GM12878 (cell line): ENCODE measurements around the gene CMBL. TPM values are rescaled to one million over a fixed set of nuclear protein-coding genes. Genes with fewer than 3 reads are reported as not detected.

ENCODE experiments used
- ATAC-seq: fragments of 200-7000 bp; cut with Tn5 transposase; 3 replicates; pipeline ENCODE4 v1.9.1; 2020; ENCODE audit warnings: mild to moderate bottlenecking, moderate library complexity
- BruUV-seq: library from RNA; stranded (reverse); fragments of 400-500 nt; replicated peaks from 2 replicates; lab custom pipeline; 2021; lab: Mats Ljungman, UMichigan
- CTCF ChIA-PET: fragments of 300-600 bp; sonication (Branson Sonifier 250); formaldehyde crosslinking; extraction: SDS; loops from one replicate; lab custom pipeline; 2021; ENCODE audit warnings: inconsistent platforms; lab: Yijun Ruan, JAX
- POLR2A ChIA-PET: fragments of 350-600 bp; formaldehyde crosslinking; extraction: SDS; loops from one replicate; lab custom pipeline; 2021; ENCODE audit warnings: inconsistent platforms; lab: Charles Lee
- RAD21 ChIA-PET: fragments of 300-600 bp; sonication (Branson Sonifier 250); formaldehyde crosslinking; loops from one replicate; lab custom pipeline; 2023; ENCODE audit warnings: antibody characterized with exemption; ENCODE audit not compliant: unreplicated experiment; lab: Charles Lee
- SMC1A ChIA-PET: fragments of 300-600 bp; sonication (Branson Sonifier 250); formaldehyde crosslinking; loops from one replicate; lab custom pipeline; 2023; ENCODE audit not compliant: unreplicated experiment, uncharacterized antibody; lab: Charles Lee
- DNase-seq: peaks from one replicate; pipeline ENCODE4 v3.0.0-alpha.2; 2011; ENCODE audit warnings: low read depth, low spot score
- FAIRE-seq: peaks from 3 replicates; lab custom pipeline; 2011; peaks lifted over from hg19 to GRCh38; lab: Jason Lieb, UNC
- H2AFZ ChIP-seq: 2 replicates; pipeline ENCODE4 v1.6.0; 2011; ENCODE audit warnings: low read depth, low read length, control low read depth; ENCODE audit not compliant: control insufficient read depth
- H3K27ac ChIP-seq: 2 replicates; pipeline ENCODE4 v1.5.1; 2011; ENCODE audit warnings: control low read depth; ENCODE audit not compliant: control insufficient read depth, insufficient read depth
- H3K27me3 ChIP-seq, 2 experiments: replicated peaks in 1 of 2; 2 replicates each; pipeline versions ENCODE4 v1.6.0 to v1.6.1; 2011; ENCODE audit warnings: low read length in 1 of 2; ENCODE audit not compliant: control insufficient read depth in 2 of 2, insufficient read depth in 2 of 2
- H3K36me3 ChIP-seq, 2 experiments: 2 replicates each; pipeline ENCODE4 v1.5.1; 2011; ENCODE audit warnings: low read length in 1 of 2; ENCODE audit not compliant: control insufficient read depth in 2 of 2, insufficient read depth in 2 of 2
- H3K4me1 ChIP-seq: 2 replicates; pipeline ENCODE4 v1.6.1; 2011; ENCODE audit warnings: mild to moderate bottlenecking, low read length, moderate library complexity, mixed read lengths; ENCODE audit not compliant: control insufficient read depth, insufficient read depth
- H3K4me2 ChIP-seq: 2 replicates; pipeline ENCODE4 v1.6.0; 2011; ENCODE audit warnings: control low read depth; ENCODE audit not compliant: control insufficient read depth, insufficient read depth
- H3K4me3 ChIP-seq: fragments of 200-600 bp; sonication (generic); 2 replicates; pipeline ENCODE4 v1.5.1; 2016
- H3K79me2 ChIP-seq: 2 replicates; pipeline ENCODE4 v1.6.0; 2011; ENCODE audit warnings: low read length; ENCODE audit not compliant: control insufficient read depth, insufficient read depth
- H3K9ac ChIP-seq: 2 replicates; pipeline ENCODE4 v1.8.0; 2011; ENCODE audit warnings: low read length, control low read depth, mixed read lengths; ENCODE audit not compliant: control insufficient read depth, insufficient read depth
- H3K9me3 ChIP-seq: replicated peaks from 3 replicates; pipeline ENCODE4 v1.5.1; 2011; ENCODE audit warnings: mild to moderate bottlenecking, low read length; ENCODE audit not compliant: control insufficient read depth, insufficient read depth
- H4K20me1 ChIP-seq: 2 replicates; pipeline ENCODE4 v1.6.0; 2011; ENCODE audit not compliant: control insufficient read depth, insufficient read depth
- EZH2 ChIP-seq: IDR thresholded peaks from 2 replicates; pipeline ENCODE4 v1.6.1; 2012; ENCODE audit warnings: low read depth, mild to moderate bottlenecking, control low read depth, inconsistent platforms, low read length, borderline replicate concordance; ENCODE audit not compliant: control insufficient read depth
- HDAC6 ChIP-seq: fragments of 200-600 bp; sonication (generic); IDR thresholded peaks from one replicate; pipeline ENCODE4 v1.8.0; 2017; ENCODE audit warnings: antibody characterized with exemption; ENCODE audit not compliant: unreplicated experiment
- IRF4 ChIP-seq: IDR thresholded peaks from 2 replicates; pipeline ENCODE4 v1.6.1; 2011; ENCODE audit warnings: low read depth, low read length
- NFXL1 ChIP-seq: fragments of 450-650 bp; IDR thresholded peaks from 2 replicates; pipeline ENCODE4 v1.6.1; 2017; ENCODE audit warnings: antibody characterized with exemption, mild to moderate bottlenecking, borderline replicate concordance
- PAX5 ChIP-seq: IDR thresholded peaks from 2 replicates; pipeline ENCODE4 v1.6.1; 2011; ENCODE audit warnings: low read depth, low read length, borderline replicate concordance
- PAX8 ChIP-seq: fragments of 450-650 bp; IDR thresholded peaks from 2 replicates; pipeline ENCODE4 v1.6.1; 2017; ENCODE audit warnings: mild to moderate bottlenecking, moderate library complexity
- POU2F2 ChIP-seq: IDR thresholded peaks from 3 replicates; pipeline ENCODE4 v1.6.1; 2011; ENCODE audit warnings: low read depth, mild to moderate bottlenecking, low read length, borderline replicate concordance
- RB1 ChIP-seq: fragments of 450-650 bp; formaldehyde crosslinking; IDR thresholded peaks from 2 replicates; pipeline ENCODE4 v1.6.1; 2017; ENCODE audit warnings: mild to moderate bottlenecking, borderline replicate concordance
- SMAD1 ChIP-seq: fragments of 450-650 bp; IDR thresholded peaks from 2 replicates; pipeline ENCODE4 v1.6.1; 2018; ENCODE audit warnings: mild to moderate bottlenecking, low read depth; ENCODE audit not compliant: partially characterized antibody
- SMAD5 ChIP-seq: IDR thresholded peaks from 2 replicates; pipeline ENCODE4 v1.6.1; 2016; ENCODE audit warnings: antibody characterized with exemption, low read depth
- TCF12 ChIP-seq: IDR thresholded peaks from 2 replicates; pipeline ENCODE4 v1.6.1; 2011; ENCODE audit warnings: low read depth, mild to moderate bottlenecking, low read length
- ZNF274 ChIP-seq: IDR thresholded peaks from one replicate; pipeline ENCODE4 v1.8.0; 2011; ENCODE audit not compliant: insufficient read length, insufficient read depth
- WGBS: methylation state at CpG from one replicate; pipeline ENCODE4 v1.1.6; 2016; ENCODE audit warnings: low lambda C conversion rate; ENCODE audit not compliant: insufficient replicate concordance, insufficient coverage; ENCODE audit errors: missing lambda C conversion rate; 5-methylcytosine and 5-hydroxymethylcytosine counted together
- in situ Hi-C: fragments of 300-500 bp; cut with MboI; formaldehyde crosslinking; loops from 9 replicates; pipeline ENCODE4 v1.14.3; 2018; ENCODE audit warnings: mixed read lengths
- intact Hi-C: fragments of 100-400 bp; cut with micrococcal nuclease; formaldehyde crosslinking; loops from one replicate; pipeline ENCODE4 v1.14.2; 2022; ENCODE audit not compliant: unreplicated experiment
- polyA plus RNA-seq, 11 experiments: library from polyadenylated mRNA; depleted of rRNA in 4 of 11; unstranded in 6 of 11; stranded (reverse) in 5 of 11; fragments of >200 nt; fragmentation: Nextera tagmentation in 4 of 11; fragmentation: Illumina TruSeq in 1 of 11; extraction: Ambion mirVana in 4 of 11; extraction: Trizol in 1 of 11; gene quantifications; 1 replicate in 1 of 11; 2 replicates in 10 of 11; pipeline versions ENCODE4 v1.2.1 to v1.2.3, GENCODE V29; 2011 to 2016; ENCODE audit warnings: inconsistent platforms in 2 of 11, missing spikeins in 2 of 11, low read depth in 1 of 11
- total RNA-seq, 4 experiments: library from RNA; depleted of rRNA in 3 of 4; stranded (reverse); fragments of >200 nt in 3 of 4; fragmentation: Illumina TruSeq in 1 of 4; extraction: Trizol in 1 of 4; gene quantifications; 2 replicates each; pipeline versions ENCODE4 v1.2.1 to v1.2.3, GENCODE V29; 2013 to 2021
- TF ChIP-seq, protein P1 (sequence below), 3 experiments: IDR thresholded peaks in 2 of 3; conservative IDR thresholded peaks in 1 of 3; 2 replicates each; pipeline ENCODE4 v1.5.1; 2011; ENCODE audit warnings: low read depth in 3 of 3, low read length in 3 of 3, mild to moderate bottlenecking in 3 of 3, control low read depth in 2 of 3, moderate library complexity in 2 of 3, inconsistent platforms in 1 of 3, mixed read lengths in 1 of 3; ENCODE audit not compliant: control insufficient read depth in 2 of 3, insufficient read depth in 1 of 3; ENCODE audit errors: extremely low read depth in 1 of 3
- TF ChIP-seq, protein P2 (sequence below): fragments of 450-650 bp; IDR thresholded peaks from 2 replicates; pipeline ENCODE4 v1.6.1; 2016; ENCODE audit warnings: mild to moderate bottlenecking
- TF ChIP-seq, protein P3 (sequence below): fragments of 450-650 bp; IDR thresholded peaks from 2 replicates; pipeline ENCODE4 v1.6.1; 2016; ENCODE audit warnings: mild to moderate bottlenecking, moderate library complexity, borderline replicate concordance
- TF ChIP-seq, protein P4 (sequence below): fragments of 450-650 bp; IDR thresholded peaks from 2 replicates; pipeline ENCODE4 v1.6.1; 2017; ENCODE audit warnings: mild to moderate bottlenecking, low read depth, inconsistent platforms; ENCODE audit not compliant: poor library complexity, severe bottlenecking

The CMBL gene
- total and polyA plus RNA-seq, 10 of the 15 experiments (the other 5 are each of a cell fraction or from before 2014, with no cell fraction given) = 1.8 to 15.6 (median 7.5) TPM

DNA sequence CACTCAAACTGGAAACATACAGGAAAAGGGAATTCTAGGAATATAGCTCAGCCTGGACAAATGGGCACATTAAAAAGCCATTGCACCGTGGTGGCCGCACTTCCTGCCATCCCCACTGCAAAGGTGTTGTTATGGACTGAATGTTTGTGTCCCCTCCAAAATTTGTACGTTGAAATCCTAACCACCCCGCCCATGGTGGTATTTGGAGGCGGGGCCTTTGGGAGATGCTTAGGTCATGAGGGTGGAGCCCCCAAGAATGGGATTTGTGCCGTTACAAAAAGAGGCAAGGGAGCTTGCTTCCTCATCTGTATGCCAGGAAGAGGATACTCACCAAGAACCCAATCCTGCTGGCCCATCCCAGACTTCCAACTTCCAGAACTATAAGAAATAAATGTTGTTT, 1.1 kb upstream of the CMBL start:
- Histone ChIP-seq H3K9ac (no peak overlapping the region), H3K27ac (no peak overlapping the region), H3K4me1 (peaks cover 3% of the 10 kb centered on the region; the same call in 1 of the 2 replicates), H2AFZ (no peak overlapping the region), H4K20me1 (no peaks in the 10 kb centered on the region), H3K9me3 (no peaks in the 10 kb centered on the region), H3K4me2 (no peak overlapping the region), H3K79me2 (no peaks in the 10 kb centered on the region), H3K4me3 (no peak overlapping the region), H3K27me3 (no peaks in the 10 kb centered on the region), H3K36me3 (no peaks in the 10 kb centered on the region)
- ChIA-PET SMC1A (no interaction called here), CTCF (interaction anchor here (0.6 kb wide), 1 partner anchor 463 kb away, joined by 3 read pairs; no protein-coding TSS in a partner anchor), POLR2A (no interaction called here), RAD21 (no interaction called here)
- intact Hi-C loops (no loop called here), in situ Hi-C loops (no loop called here)
- FAIRE-seq = no peak
- no peak for DNase-seq
- no peak for ATAC-seq
- WGBS = 84% methylated on average over 6 of the region's 6 CpGs
- BruUV-seq = no TSS peak
- TF ChIP-seq, protein P1, sequence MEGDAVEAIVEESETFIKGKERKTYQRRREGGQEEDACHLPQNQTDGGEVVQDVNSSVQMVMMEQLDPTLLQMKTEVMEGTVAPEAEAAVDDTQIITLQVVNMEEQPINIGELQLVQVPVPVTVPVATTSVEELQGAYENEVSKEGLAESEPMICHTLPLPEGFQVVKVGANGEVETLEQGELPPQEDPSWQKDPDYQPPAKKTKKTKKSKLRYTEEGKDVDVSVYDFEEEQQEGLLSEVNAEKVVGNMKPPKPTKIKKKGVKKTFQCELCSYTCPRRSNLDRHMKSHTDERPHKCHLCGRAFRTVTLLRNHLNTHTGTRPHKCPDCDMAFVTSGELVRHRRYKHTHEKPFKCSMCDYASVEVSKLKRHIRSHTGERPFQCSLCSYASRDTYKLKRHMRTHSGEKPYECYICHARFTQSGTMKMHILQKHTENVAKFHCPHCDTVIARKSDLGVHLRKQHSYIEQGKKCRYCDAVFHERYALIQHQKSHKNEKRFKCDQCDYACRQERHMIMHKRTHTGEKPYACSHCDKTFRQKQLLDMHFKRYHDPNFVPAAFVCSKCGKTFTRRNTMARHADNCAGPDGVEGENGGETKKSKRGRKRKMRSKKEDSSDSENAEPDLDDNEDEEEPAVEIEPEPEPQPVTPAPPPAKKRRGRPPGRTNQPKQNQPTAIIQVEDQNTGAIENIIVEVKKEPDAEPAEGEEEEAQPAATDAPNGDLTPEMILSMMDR (IDR thresholded peaks at IDR 0.05 in 2 of 3, conservative IDR thresholded peaks at IDR 0.05 in 1 of 3; ENCODE audit: control insufficient read depth in 2 of 3, extremely low read depth in 1 of 3, insufficient read depth in 1 of 3, low read depth in 3 of 3, low read length in 3 of 3) = no peak
- TF ChIP-seq SMAD1 (no peak), IRF4 (no peak), PAX5 (no peak), SMAD5 (no peak), EZH2 (no peak), NFXL1 (no peak), ZNF274 (no peak), POU2F2 (no peak), HDAC6 (no peak), PAX8 (no peak), RB1 (no peak), TCF12 (no peak)
- TF ChIP-seq, protein P2, sequence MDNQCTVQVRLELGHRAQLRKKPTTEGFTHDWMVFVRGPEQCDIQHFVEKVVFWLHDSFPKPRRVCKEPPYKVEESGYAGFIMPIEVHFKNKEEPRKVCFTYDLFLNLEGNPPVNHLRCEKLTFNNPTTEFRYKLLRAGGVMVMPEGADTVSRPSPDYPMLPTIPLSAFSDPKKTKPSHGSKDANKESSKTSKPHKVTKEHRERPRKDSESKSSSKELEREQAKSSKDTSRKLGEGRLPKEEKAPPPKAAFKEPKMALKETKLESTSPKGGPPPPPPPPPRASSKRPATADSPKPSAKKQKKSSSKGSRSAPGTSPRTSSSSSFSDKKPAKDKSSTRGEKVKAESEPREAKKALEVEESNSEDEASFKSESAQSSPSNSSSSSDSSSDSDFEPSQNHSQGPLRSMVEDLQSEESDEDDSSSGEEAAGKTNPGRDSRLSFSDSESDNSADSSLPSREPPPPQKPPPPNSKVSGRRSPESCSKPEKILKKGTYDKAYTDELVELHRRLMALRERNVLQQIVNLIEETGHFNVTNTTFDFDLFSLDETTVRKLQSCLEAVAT = no peak
- TF ChIP-seq, protein P3, sequence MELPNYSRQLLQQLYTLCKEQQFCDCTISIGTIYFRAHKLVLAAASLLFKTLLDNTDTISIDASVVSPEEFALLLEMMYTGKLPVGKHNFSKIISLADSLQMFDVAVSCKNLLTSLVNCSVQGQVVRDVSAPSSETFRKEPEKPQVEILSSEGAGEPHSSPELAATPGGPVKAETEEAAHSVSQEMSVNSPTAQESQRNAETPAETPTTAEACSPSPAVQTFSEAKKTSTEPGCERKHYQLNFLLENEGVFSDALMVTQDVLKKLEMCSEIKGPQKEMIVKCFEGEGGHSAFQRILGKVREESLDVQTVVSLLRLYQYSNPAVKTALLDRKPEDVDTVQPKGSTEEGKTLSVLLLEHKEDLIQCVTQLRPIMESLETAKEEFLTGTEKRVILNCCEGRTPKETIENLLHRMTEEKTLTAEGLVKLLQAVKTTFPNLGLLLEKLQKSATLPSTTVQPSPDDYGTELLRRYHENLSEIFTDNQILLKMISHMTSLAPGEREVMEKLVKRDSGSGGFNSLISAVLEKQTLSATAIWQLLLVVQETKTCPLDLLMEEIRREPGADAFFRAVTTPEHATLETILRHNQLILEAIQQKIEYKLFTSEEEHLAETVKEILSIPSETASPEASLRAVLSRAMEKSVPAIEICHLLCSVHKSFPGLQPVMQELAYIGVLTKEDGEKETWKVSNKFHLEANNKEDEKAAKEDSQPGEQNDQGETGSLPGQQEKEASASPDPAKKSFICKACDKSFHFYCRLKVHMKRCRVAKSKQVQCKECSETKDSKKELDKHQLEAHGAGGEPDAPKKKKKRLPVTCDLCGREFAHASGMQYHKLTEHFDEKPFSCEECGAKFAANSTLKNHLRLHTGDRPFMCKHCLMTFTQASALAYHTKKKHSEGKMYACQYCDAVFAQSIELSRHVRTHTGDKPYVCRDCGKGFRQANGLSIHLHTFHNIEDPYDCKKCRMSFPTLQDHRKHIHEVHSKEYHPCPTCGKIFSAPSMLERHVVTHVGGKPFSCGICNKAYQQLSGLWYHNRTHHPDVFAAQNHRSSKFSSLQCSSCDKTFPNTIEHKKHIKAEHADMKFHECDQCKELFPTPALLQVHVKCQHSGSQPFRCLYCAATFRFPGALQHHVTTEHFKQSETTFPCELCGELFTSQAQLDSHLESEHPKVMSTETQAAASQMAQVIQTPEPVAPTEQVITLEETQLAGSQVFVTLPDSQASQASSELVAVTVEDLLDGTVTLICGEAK = no peak
- TF ChIP-seq, protein P4, sequence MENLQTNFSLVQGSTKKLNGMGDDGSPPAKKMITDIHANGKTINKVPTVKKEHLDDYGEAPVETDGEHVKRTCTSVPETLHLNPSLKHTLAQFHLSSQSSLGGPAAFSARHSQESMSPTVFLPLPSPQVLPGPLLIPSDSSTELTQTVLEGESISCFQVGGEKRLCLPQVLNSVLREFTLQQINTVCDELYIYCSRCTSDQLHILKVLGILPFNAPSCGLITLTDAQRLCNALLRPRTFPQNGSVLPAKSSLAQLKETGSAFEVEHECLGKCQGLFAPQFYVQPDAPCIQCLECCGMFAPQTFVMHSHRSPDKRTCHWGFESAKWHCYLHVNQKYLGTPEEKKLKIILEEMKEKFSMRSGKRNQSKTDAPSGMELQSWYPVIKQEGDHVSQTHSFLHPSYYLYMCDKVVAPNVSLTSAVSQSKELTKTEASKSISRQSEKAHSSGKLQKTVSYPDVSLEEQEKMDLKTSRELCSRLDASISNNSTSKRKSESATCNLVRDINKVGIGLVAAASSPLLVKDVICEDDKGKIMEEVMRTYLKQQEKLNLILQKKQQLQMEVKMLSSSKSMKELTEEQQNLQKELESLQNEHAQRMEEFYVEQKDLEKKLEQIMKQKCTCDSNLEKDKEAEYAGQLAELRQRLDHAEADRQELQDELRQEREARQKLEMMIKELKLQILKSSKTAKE = no peak
